ENCODE results near the gene UXS1. TPM values are rescaled to one million over a fixed set of nuclear protein-coding genes. Genes with fewer than 3 reads are reported as not detected.

The UXS1 gene
- total and polyA plus RNA-seq, 4 donors = 59.8 to 80.9 (median 79.8) TPM

- Histone ChIP-seq H3K36me3 (ENCODE audit: control insufficient read depth, insufficient read depth, low read length) (no peaks in the 10 kb centered on the region), H3K27ac (ENCODE audit: low read depth, low read length) (no peak overlapping the region), H3K4me1 (ENCODE audit: control insufficient read depth, insufficient read depth, low read length) (peaks cover 10% of the 10 kb centered on the region), H3K27me3 (ENCODE audit: control insufficient read depth, insufficient read depth, low read length) (no peaks in the 10 kb centered on the region), H3K9me3 (ENCODE audit: control insufficient read depth, insufficient read depth, low read length) (no peaks in the 10 kb centered on the region), H3K4me3 (ENCODE audit: low read depth, low read length) (no peak overlapping the region)
- DNase-seq (ENCODE audit: low read depth in 4 of 6, low spot score in 6 of 6) = no peak
- WGBS (ENCODE audit: insufficient coverage) = no CpG with 5 or more reads among the region's 2 CpGs
Observed at GRCh38 chr2:106168657-106169056, 25.4 kb downstream of the UXS1 start.

GRCh38 chr2:106167067-106167466, 27.0 kb downstream of the UXS1 start:
- Histone ChIP-seq H3K36me3 (ENCODE audit: control insufficient read depth, insufficient read depth, low read length) (no peaks in the 10 kb centered on the region), H3K9me3 (ENCODE audit: control insufficient read depth, insufficient read depth, low read length) (no peaks in the 10 kb centered on the region), H3K27ac (ENCODE audit: low read depth, low read length) (no peak overlapping the region), H3K27me3 (ENCODE audit: control insufficient read depth, insufficient read depth, low read length) (no peaks in the 10 kb centered on the region), H3K4me3 (ENCODE audit: low read depth, low read length) (no peak overlapping the region), H3K4me1 (ENCODE audit: control insufficient read depth, insufficient read depth, low read length) (peaks cover 9% of the 10 kb centered on the region)
- 92% methylated on average over 2 of the region's 5 CpGs for WGBS (ENCODE audit: insufficient coverage)
- DNase-seq (ENCODE audit: low read depth in 4 of 6, low spot score in 6 of 6) = no peak

DNA sequence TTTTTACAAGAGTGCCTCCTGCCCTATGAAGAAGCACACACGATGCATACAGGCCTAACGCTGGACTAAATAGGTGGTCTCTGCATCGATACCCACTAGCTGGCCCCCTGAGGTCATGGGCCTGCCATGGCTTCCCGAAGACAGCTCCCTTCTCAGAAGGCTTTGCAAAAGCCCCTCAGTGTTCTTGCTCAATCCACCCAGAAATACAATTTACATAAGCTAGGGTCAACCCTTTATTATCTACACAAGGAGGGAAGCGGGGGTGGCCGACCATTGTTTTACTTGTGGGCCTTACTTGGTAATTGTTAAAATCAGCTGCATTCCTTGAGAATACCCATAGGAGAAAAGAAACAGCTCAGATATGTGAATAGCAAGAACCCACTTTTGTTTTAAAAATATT, 28.5 kb downstream of the UXS1 start:
- Histone ChIP-seq H3K4me3 (ENCODE audit: low read depth, low read length) (no peak overlapping the region), H3K9me3 (ENCODE audit: control insufficient read depth, insufficient read depth, low read length) (no peaks in the 10 kb centered on the region), H3K4me1 (ENCODE audit: control insufficient read depth, insufficient read depth, low read length) (peaks cover 12% of the 10 kb centered on the region), H3K27me3 (ENCODE audit: control insufficient read depth, insufficient read depth, low read length) (no peaks in the 10 kb centered on the region), H3K27ac (ENCODE audit: low read depth, low read length) (no peak overlapping the region), H3K36me3 (ENCODE audit: control insufficient read depth, insufficient read depth, low read length) (peaks cover 6% of the 10 kb centered on the region)
- no peak for DNase-seq (ENCODE audit: low read depth in 4 of 6, low spot score in 6 of 6)
- 29% methylated on average over 3 of the region's 6 CpGs for WGBS (ENCODE audit: insufficient coverage)

- DNase-seq (ENCODE audit: low read depth in 4 of 6, low spot score in 6 of 6) = peak in 1 of 6 donors; percentile 12
- H3K36me3 ChIP-seq (ENCODE audit: control insufficient read depth, insufficient read depth, low read length) = peaks cover 8% of the 10 kb centered on the region
- no peak overlapping the region for H3K27ac ChIP-seq (ENCODE audit: low read depth, low read length)
- WGBS (ENCODE audit: insufficient coverage) = 17% methylated on average over 1 of the region's 3 CpGs
- H3K4me1 ChIP-seq (ENCODE audit: control insufficient read depth, insufficient read depth, low read length) = peaks cover 12% of the 10 kb centered on the region
- no peaks in the 10 kb centered on the region for H3K27me3 ChIP-seq (ENCODE audit: control insufficient read depth, insufficient read depth, low read length)
- H3K4me3 ChIP-seq (ENCODE audit: low read depth, low read length) = no peak overlapping the region
- no peaks in the 10 kb centered on the region for H3K9me3 ChIP-seq (ENCODE audit: control insufficient read depth, insufficient read depth, low read length)
Observed at GRCh38 chr2:106165029-106165428, 29.1 kb downstream of the UXS1 start.

DNA sequence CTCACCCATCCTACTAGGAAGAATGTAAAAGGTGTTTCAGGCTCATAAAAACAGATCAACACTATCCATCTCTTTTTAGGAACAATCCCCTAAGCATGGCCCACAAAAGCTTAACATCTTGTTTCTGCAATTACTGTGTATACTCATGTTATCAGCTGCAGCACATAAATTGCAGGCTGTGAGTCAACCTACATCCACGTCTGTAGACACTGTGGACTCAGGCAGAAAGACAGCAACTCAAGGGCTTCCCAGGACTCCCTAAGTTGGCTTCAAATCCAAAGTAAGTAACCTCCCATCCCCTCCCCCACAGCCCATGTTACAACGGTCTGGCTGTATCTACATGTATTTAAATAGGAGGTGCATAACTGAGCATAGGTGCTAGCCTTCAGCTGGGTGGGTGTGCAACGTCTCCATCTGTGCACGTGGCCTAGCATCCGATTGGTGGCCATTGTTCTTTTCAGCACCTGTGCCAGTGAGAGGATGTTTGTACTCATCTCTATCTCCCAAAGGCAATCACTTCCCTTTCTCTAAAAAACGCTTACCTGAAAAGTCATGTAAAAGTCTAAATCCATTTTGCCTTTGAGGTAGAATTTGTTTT, 30.1 kb downstream of the UXS1 start:
- Histone ChIP-seq H3K4me1 (ENCODE audit: control insufficient read depth, insufficient read depth, low read length) (peaks cover 14% of the 10 kb centered on the region), H3K27me3 (ENCODE audit: control insufficient read depth, insufficient read depth, low read length) (no peaks in the 10 kb centered on the region), H3K36me3 (ENCODE audit: control insufficient read depth, insufficient read depth, low read length) (peaks cover 14% of the 10 kb centered on the region), H3K9me3 (ENCODE audit: control insufficient read depth, insufficient read depth, low read length) (no peaks in the 10 kb centered on the region), H3K4me3 (ENCODE audit: low read depth, low read length) (no peak overlapping the region), H3K27ac (ENCODE audit: low read depth, low read length) (no peak overlapping the region)
- DNase-seq (ENCODE audit: low read depth in 4 of 6, low spot score in 6 of 6) = no peak
- WGBS (ENCODE audit: insufficient coverage) = 20% methylated on average over 3 of the region's 6 CpGs

GRCh38 chr2:106161938-106162820, 31.9 kb downstream of the UXS1 start:
- Histone ChIP-seq H3K4me1 (ENCODE audit: control insufficient read depth, insufficient read depth, low read length) (peaks cover 16% of the 10 kb centered on the region), H3K9me3 (ENCODE audit: control insufficient read depth, insufficient read depth, low read length) (no peaks in the 10 kb centered on the region), H3K27ac (ENCODE audit: low read depth, low read length) (no peak overlapping the region), H3K36me3 (ENCODE audit: control insufficient read depth, insufficient read depth, low read length) (peaks cover 18% of the 10 kb centered on the region), H3K27me3 (ENCODE audit: control insufficient read depth, insufficient read depth, low read length) (no peaks in the 10 kb centered on the region), H3K4me3 (ENCODE audit: low read depth, low read length) (no peak overlapping the region)
- 93% methylated on average over 8 of the region's 11 CpGs for WGBS (ENCODE audit: insufficient coverage)
- DNase-seq (ENCODE audit: low read depth in 4 of 6, low spot score in 6 of 6) = peak in 1 of 6 donors; percentile 57

DNA sequence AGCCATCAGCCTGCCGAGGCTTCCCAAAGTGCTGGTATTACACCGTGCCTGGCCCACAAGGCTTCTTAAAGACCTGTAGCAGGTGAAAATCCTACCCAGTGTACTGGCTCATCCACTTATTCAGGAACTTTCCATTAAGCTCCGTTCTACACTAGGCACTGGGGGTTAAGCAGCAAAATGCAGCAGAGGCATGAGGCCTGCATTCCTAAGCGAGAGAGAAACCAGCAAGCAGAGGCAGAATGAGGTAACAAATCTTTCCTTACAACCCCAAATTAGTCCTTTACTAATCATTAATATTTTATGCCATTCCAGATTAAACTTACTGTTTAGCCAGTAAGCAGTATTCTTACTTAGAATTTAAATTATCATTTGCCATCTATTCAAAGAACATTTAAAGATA, 32.8 kb downstream of the UXS1 start:
- Histone ChIP-seq H3K4me3 (ENCODE audit: low read depth, low read length) (no peak overlapping the region), H3K27ac (ENCODE audit: low read depth, low read length) (no peak overlapping the region), H3K36me3 (ENCODE audit: control insufficient read depth, insufficient read depth, low read length) (peaks cover 18% of the 10 kb centered on the region), H3K27me3 (ENCODE audit: control insufficient read depth, insufficient read depth, low read length) (no peaks in the 10 kb centered on the region), H3K9me3 (ENCODE audit: control insufficient read depth, insufficient read depth, low read length) (no peaks in the 10 kb centered on the region), H3K4me1 (ENCODE audit: control insufficient read depth, insufficient read depth, low read length) (peaks cover 12% of the 10 kb centered on the region)
- peak in 1 of 6 donors; percentile 31 for DNase-seq (ENCODE audit: low read depth in 4 of 6, low spot score in 6 of 6)
- WGBS (ENCODE audit: insufficient coverage) = 85% methylated on average over 4 of the region's 4 CpGs

- H3K4me3 ChIP-seq (ENCODE audit: low read depth, low read length) = no peak overlapping the region
- 74% methylated on average over 3 of the region's 6 CpGs for WGBS (ENCODE audit: insufficient coverage)
- no peaks in the 10 kb centered on the region for H3K27me3 ChIP-seq (ENCODE audit: control insufficient read depth, insufficient read depth, low read length)
- no peak for DNase-seq (ENCODE audit: low read depth in 4 of 6, low spot score in 6 of 6)
- no peak overlapping the region for H3K27ac ChIP-seq (ENCODE audit: low read depth, low read length)
- H3K4me1 ChIP-seq (ENCODE audit: control insufficient read depth, insufficient read depth, low read length) = peaks cover 12% of the 10 kb centered on the region
- peaks cover 18% of the 10 kb centered on the region for H3K36me3 ChIP-seq (ENCODE audit: control insufficient read depth, insufficient read depth, low read length)
- no peaks in the 10 kb centered on the region for H3K9me3 ChIP-seq (ENCODE audit: control insufficient read depth, insufficient read depth, low read length)
Observed at GRCh38 chr2:106160786-106161261, 33.3 kb downstream of the UXS1 start.

- Histone ChIP-seq H3K4me3 (ENCODE audit: low read depth, low read length) (no peak overlapping the region), H3K4me1 (ENCODE audit: control insufficient read depth, insufficient read depth, low read length) (peaks cover 12% of the 10 kb centered on the region), H3K27ac (ENCODE audit: low read depth, low read length) (no peak overlapping the region), H3K27me3 (ENCODE audit: control insufficient read depth, insufficient read depth, low read length) (no peaks in the 10 kb centered on the region), H3K36me3 (ENCODE audit: control insufficient read depth, insufficient read depth, low read length) (peaks cover 18% of the 10 kb centered on the region), H3K9me3 (ENCODE audit: control insufficient read depth, insufficient read depth, low read length) (no peaks in the 10 kb centered on the region)
- DNase-seq (ENCODE audit: low read depth in 4 of 6, low spot score in 6 of 6) = no peak
- WGBS (ENCODE audit: insufficient coverage) = 81% methylated on average over 21 of the region's 31 CpGs
Observed at GRCh38 chr2:106159866-106160785, 34.0 kb downstream of the UXS1 start.
